ENCODE results near the gene SERP1. TPM values are rescaled to one million over a fixed set of nuclear protein-coding genes. Genes with fewer than 3 reads are reported as not detected.

SERP1 gene
- 98.1 and 135 TPM in 2 replicates for total RNA-seq

DNA sequence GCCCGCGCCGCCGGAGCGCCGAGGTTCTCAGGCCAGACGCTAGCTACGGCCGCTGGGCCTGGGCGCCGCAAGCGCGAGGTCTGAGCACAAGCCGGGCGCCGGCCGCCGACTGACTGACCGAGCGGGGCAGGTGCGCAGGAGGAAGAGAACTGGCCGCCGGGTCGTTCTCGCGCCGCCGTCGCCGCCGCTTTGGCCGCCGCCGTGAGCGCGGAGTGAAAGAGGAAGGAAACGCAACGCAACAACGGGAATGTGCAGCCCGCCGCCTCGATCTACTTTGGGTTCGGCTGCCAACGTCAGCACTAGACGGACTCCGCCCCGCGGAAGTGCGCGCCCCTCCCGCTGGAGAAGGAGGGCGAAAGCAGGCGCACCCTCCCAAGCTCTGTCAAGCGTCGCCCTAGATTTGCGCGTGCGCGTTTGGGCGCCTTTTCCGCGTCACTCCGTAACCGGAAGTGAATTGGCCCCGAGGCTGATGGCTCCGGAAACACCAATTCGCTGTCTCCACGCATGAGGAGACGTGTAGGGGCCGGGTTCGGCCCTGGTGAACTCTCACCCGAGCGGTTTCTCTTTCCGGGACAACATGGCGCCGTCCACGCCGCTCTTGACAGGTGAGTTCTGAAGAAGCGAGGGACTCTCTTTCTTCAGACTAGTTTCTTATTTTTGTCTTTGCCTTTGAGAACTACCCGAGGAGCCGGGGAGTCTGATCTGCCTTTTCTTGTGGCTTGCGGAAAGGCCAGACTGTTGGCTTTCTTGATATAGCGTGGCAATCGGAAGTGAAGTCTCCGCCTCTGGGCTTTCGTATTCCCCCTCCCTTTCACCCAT lies at the start of gene SERP1, which contains the start of gene EIF2A:
Gene SERP1 (minus strand): TSS at position 271 of the 819 bp plus-strand sequence. CDS start 361 bp downstream, outside the sequence.
Gene EIF2A (plus strand): TSS at position 562 of the 819 bp plus-strand sequence. CDS start 16 bp downstream, at position 578.

Other genes with a start within 250 kb of the SERP1 start
- 3.2 and 18.3 TPM in 2 replicates for gene TSC22D2, start 138.2 kb downstream of the SERP1 start, total RNA-seq
- gene EIF2A, start 291 bp upstream of the SERP1 start, total RNA-seq, result 140 and 142 TPM in 2 replicates
- 40.0 and 190 TPM in 2 replicates for gene SELENOT, start 56.8 kb upstream of the SERP1 start, total RNA-seq
- gene ERICH6, start 157.4 kb upstream of the SERP1 start, total RNA-seq, result 0.06 TPM in 1 of 2 replicates, not detected in the other
- 8.4 and 15.5 TPM in 2 replicates for gene SIAH2, start 216.7 kb upstream of the SERP1 start, total RNA-seq